ENCODE measurements around the gene SORD.

- TF ChIP-seq GATA2 (IDR thresholded peaks at IDR 0.05; ENCODE audit: insufficient read depth, insufficient read length, low read depth, low read length) = no peak
- TF ChIP-seq POLR2AphosphoS5 (IDR thresholded peaks at IDR 0.05; ENCODE audit: insufficient read depth, low read depth, low read length) = no peak
- no peak for TF ChIP-seq CTCF (IDR thresholded peaks at IDR 0.05; ENCODE audit: extremely low read depth in 1 of 2, insufficient read depth in 1 of 2, low read depth in 1 of 2, low read length in 2 of 2)
- TF ChIP-seq POLR2A (IDR thresholded peaks at IDR 0.05; ENCODE audit: low read depth, low read length) = no peak
- no peak for TF ChIP-seq EZH2 (IDR thresholded peaks at IDR 0.05; ENCODE audit: borderline replicate concordance, low read depth, low read length, severe bottlenecking)
- TF ChIP-seq MAX (IDR thresholded peaks at IDR 0.05; ENCODE audit: insufficient read depth, insufficient read length) = no peak
- no peak for TF ChIP-seq JUN (IDR thresholded peaks at IDR 0.05; ENCODE audit: borderline replicate concordance, insufficient read depth, insufficient read length, low read depth)
- TF ChIP-seq FOS (IDR thresholded peaks at IDR 0.05; ENCODE audit: borderline replicate concordance, insufficient read depth, low read length) = no peak
Observed at GRCh38 chr15:45120081-45120972, 97.3 kb downstream of the SORD start.

All from endothelial cell of umbilical vein (primary cell).